Activated naive CD8-positive, alpha-beta T cell treated with anti-CD3 and anti-CD28 coated beads, Interleukin-2, amount 50 U/mL, for 16 hours (primary cell): ENCODE results near the gene COLEC12.

Source experiments
- DNase-seq: peaks from one replicate; pipeline ENCODE4 v3.0.0-alpha.2; 2020; ENCODE audit warnings: low read depth, low spot score

COLEC12 gene

DNA sequence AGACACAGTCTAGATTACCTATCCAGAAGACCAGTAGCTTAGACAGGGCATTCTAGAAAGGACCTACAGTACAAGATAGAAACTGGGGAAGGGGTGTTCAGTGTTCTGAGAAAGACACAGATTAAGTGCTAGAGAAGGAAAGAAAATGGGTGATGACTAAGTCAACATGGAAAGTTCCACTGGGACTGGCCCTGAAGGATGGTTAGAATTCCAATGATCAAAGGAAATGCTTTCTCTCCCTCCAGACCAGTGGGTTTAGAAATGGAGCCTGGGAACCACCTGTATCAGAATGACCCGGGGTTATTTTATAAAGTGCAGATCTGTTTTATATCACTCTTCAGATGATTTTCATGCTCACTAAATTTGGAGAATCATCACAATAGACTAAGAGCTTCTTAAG, 5.8 kb upstream of the COLEC12 start:
- DNase-seq = no peak

DNA sequence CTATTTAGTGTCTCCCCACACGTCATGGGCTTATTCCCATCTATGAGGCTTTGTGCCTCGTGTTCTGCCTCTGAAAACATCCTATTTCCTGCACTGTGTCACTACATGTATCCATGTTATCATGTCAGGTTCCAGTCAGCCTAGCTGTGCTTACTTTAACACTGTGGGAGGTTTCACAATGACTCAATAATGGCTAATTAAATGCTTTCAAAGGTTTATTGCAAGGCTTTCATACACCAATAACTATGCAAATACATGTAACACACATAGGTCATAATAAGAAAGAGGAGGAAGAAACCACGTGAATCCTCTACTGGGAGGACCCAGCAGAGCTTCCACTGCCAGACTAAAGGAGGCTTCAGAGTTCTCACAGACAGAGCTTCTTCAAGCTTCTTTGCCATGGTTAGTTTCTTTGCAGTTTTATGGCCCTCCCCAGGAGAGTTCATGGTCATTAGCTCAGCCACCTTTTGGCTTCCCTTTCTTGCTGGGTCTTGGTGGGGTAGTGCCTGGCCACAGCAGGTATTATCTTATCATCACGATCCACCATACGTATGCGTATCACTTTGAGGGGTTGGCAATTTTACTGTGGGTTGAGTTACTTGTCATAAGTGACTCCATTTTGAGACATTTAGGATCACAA, 5.1 kb upstream of the COLEC12 start:
- no peak for DNase-seq

DNA sequence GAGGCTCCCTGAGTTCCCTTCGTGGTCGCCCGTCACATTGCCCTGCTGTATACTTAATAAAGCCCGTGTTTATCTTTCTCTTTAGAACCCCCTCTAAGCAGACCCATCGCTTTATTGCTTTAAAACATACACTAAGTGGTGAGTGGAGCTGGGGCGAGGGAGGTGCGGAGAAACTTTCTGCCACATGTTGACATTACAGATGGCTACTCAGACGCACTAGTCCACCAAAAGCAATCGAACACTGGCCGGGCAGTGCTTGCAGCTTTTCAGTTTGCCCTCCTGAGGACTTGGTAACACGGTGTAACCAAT, 859 bp upstream of the COLEC12 start:
- no peak for DNase-seq

DNA sequence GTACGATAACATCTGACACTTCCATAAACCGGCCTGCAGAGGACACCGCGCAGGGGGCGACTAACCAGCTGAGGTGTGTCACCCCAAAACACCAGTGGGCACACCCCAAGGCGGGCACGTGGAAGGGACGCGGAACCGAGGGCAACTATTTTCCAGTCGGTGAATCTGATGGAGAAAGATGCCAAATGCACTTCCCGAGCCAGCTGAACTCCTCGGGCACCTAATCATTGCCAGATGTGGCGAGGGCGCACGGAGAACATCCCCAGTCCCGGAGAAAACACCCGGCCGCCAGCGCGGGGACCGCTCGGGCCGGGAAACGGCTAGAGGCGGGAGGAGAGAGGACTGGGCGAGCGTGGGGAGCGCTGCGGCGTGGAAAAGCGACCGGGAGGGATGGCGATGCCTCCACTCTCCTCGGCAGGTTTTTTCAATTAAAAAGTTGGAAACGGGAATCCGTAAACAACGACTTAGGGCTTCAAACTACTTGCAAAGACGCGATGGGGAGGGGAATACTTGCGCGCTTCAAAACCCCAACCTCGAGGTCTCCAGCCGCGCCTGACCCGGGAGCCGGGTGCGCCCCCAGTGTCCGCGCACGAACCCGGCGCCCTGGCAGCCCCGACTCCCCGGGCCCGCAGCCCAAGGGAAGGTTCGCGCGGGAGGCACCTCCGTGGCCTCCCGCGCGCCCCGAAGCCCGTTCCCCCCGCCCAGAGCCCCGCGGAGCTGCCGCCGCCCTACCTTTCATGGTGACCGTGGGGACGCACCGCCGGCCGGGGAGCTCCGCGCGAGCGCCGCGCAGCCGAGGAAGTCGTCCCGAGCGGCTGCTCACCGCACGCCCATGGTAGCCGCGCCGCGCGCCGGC, 497 bp downstream of the COLEC12 start:
- no peak for DNase-seq

DNA sequence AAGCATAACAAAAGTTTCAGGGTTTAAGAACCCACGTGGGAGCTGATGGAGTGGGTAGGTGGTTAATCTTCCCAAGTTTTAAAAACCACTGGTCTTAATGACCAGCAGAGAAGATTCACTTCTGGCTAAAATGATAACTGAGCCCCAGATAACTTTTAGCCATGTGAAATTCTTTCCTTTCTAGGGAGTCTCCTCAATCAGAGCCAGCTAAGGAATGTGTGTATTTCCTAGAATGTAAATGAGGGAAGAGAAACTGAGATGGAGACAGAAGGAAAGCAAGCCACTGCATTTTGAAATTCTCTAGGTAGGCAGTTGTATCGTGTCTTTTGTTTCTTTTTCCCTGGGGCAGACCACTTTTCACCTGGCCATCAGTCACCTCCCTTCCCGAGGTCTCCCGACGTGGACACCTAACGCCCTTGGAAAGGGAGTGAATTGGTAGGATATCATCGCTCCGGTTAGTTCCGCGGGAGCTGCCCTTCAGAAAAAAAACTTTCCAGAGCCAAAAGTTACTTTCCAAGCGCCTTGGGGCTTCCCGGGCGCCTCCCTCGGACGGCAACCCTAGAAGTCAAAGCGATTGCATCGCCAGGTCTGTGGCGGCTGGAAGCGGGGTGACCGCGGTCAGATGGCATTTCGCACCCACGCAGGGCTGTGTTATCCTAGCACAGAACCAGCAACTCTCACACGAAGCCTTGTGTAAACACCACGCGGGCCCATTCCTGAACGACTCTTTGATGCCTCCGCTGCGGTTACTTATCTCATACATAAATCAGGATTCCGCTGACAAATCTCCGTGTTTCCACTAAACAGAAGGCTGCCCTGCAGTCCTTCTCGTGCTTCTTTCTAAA, 1.3 kb downstream of the COLEC12 start:
- no peak for DNase-seq

DNA sequence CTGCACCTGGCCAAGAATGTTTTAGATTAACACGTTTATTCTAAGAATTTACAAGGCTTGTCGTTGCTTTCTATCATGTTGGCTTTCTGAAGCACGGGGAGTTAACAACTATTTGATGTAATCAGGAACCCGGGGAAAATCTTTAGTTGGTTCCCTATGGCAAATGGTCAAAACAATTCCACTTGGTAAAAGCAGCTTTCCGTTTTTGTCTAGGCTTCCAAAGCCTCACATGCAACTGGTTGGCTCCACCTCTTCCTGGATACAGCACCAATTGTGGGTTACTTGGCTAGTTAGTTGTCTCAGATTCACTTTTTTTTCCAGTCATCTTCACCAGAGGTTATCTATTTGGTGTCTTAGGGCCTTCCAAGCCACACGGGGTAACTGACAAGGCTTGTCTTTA, 2.8 kb downstream of the COLEC12 start:
- DNase-seq = no peak

DNA sequence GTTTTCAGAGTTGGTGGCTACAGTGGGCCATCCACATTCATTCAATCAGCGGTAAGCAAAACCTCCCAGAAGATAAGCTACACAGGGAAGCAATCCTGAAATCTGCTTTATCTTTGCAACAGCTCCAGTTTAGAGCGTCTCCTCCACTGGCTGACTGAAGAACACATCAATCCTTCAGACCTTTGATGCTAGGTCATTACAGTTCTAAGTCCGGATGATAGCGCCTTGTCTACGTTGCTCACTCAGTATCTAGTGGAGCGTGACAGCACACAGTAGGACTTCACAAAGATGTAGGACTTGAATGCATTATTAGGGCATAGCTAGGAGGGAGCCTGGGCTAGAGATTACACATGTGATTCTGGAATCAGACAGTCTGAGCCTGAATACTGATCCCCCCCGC, 5.0 kb downstream of the COLEC12 start:
- no peak for DNase-seq

DNA sequence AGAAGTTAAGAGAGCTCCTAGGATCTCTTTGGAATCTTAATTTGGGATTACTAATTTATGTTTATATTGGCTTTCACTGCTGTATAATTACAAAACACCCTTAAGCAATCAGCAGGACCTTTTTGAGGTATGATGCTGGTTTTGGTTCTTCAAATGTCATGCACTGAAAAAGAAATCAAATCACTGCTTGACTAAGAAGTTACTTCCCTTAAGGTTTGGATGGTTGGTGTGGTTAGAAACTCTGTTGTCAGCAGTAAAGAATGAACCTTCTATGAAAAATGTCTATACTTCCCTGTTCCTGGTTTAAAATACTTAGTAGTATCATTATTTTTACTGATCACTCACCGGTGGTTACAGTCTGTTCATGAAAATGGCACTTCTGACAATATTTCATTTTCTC, 5.5 kb downstream of the COLEC12 start:
- no peak for DNase-seq

DNA sequence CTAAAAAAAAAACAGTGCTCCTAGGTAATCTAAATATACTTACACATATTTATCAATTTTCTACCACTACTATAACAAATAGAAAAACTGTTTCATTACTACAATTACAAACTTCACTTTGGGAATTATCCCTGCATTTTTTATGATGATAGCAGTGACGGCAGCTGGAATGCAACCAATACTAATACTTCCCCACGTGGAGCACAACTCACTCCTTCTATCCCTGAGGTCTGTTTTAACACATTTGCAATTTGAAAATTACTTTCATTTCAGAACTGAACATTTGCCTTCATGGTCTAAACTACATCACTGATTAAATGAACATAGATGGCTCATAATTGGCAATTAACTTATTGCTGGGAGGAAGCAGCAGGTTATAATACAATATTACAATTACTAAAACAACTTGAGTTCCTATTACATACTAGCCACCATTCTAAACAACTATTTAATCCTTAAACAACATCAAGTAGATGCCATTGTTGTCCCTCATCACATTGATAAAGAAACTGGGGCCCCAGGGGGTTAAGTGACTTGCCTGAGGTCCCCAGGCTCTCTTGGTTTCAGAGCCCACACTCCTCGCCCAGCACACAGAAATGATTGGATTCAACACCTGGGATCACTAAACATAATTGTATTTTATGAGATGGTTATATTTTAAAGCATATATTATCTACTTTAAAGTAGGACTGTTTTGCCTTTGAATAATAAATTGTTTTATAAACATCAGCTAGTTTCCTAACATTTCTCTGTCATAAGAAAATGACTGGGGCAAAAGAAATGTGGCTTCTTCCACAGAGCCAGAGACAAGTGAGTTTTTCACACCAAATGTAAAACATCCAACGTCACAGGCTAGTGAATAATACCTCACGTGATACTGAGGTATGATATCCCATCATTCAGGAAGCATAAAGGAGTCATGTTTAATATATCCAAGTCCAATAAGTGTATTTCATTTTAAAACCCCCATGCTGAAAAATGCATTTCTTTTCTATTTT, 6.2 kb downstream of the COLEC12 start:
- DNase-seq = no peak

DNA sequence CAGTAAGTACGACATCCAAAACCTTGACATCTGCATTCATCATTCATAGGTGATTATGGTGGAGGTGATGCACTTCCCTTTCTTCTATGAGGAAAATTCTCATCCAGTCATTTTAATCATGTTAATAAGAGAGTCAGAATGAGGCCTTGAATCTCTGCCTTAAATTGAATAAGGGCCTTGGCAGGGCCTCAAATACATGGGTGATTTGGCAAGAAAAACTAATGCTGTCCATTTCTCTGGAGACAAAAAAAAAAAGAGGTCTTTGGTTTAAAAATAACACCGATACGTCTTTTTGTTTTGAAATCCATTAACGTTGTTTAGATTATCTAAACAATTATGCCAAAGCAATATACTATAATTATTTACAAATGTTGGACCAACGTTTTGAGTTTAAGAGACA, 8.1 kb downstream of the COLEC12 start:
- no peak for DNase-seq

DNA sequence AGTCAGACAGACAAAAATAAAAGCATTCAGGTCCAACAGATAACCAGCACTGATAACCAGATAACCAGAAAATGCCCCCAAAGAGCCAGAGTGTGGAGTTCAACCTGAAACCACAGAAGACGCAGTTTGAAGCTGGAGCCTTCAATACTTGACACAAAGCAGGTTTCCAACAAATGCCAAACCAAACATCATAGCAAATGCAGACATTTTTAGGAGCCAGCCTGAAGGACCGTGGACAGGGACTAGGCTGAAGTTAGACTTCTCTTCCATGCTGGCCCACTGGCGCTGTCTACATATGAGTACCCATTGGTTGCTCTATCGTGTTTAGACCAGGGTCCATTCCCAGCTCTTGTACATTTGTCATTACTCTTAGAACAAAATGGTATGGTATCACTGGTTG, 9.9 kb downstream of the COLEC12 start:
- no peak for DNase-seq

DNA sequence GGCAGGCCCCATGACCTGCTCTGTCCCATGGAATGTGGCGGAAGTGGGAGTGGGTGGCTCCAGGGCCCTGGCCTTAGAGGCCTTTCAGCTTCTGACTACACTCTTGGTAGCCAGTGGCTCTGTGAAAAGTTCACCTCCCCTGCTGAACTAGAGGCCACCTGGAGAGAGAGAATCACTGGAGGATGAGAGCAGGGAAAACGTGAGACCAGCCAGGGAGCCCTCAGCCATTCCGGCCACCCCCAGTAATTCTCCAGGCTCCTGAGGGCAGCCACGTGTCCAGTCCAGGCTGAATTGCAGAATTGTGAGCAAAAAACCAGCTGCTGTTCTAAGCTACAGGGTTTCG, 10.5 kb downstream of the COLEC12 start:
- DNase-seq = no peak

DNA sequence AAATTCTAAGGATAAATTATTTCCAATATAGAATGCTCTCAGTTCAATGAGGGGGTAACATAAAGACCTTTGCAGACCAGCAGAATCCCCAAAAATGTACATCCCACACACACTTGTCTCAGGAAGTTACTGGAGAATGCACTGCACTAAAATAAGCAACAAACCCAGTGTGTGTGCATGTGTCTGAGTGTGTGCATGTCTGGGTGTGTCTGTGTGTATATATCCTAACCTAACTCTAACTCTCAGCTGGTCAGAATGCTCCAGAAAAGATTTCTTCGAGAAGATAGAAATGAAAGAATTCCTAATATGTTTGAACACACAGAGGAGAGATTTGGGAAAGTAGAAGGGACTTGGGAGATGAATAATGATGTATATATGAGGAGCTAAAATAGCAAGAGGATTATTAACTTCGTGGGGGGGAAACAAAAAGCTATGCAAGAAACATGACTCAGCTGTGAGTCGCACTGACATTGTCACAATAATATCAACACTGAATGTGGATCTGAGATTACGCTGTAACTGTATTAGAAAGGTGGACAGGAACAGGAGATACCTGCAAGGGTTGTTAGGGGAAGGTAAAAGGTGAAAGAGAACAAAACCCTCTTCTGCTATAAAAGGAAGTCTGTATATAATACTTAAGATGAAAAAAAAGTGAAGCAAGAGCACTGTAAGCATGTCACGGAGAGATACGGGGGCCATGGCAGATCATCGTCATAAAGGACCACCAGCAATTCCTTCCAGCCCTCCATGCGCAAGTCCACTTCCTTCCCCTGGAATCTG, 11.1 kb downstream of the COLEC12 start:
- no peak for DNase-seq

DNA sequence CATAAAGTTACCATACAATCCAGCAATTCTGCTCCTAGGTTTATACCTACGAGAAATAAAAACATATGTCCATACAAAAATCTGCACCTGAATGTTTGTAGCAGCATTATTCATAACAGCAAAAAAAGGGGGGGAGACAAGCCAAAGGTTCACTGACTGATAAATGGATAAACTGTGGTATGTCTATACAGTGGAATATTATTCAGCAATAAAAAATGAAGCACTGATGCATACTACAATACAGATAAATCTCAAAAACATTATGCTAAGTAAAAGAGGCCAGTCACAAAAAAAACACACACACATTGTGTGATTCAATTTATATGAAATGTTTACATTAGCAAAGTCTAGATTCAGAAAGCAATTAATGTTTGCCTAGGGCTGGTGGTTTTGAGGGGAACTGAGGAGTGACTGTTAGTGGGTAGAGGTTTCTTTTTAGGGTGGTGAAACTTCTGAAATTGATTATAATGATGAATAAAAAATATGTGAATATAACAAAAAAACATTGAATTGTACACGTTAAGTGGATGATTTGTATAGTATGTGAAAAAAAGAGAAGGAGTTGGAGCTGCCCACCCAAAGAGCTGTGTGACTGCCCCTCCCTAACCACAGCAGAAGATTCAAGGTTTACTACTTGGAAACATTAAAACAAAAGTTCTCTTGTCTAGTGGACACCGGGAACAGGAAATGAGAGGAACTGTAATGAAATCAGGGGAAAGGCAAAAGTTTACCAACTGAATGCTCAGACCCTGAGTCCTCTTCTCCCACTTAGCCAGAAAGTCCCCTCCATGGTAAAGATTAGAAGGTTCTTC, 13.4 kb downstream of the COLEC12 start:
- DNase-seq = no peak

DNA sequence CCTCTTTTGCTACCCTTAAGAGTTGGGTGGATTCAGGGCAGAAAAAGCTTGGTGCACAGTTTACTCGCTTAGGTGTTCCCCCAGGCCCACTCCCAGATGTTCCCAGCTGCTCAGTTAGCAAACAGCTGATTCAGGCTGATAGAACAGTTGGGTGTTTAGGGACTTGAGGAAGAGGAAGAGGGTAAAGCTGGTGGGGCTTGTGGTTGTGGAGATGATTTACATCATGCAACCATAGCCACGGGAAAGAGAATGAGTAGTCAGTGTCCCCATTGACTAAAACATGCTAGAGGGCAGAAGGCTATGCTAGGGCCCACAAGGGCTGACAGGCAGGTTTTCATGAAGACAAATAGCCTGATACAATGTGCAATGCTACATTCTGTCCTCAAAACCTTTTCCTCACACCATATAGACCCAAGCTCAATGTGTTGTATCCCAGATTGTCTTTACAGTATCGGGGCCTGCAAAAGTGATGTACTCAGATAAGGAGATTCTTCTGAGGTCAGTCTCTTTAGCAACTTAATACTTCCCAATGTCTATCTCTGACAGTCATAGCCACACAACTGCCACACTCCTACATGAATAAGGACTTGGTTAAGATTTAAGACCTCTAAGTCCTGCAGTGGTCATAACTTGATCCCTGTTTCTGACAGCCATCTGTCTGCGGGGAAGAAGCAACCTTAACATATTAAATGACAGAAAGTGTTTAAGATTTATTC, 15.6 kb downstream of the COLEC12 start:
- DNase-seq = no peak

DNA sequence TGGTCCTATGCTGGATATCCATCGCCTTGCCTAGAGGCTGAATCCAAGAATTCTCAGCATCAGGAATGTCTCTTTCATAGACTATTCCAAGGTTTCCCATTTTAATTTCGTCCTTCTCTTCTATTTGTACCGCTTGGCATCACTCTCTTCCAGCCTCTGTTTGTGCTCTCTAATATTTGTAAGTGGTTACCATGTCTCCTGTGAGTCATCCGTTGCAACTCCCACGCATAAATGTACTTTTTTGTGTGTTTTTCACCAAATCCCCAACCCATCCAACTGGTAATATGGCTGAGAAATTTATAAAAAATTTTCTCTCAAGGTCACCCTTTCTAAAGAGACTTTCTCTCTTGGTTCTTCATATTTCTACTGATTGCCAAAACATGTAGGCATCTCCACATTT, 21.8 kb downstream of the COLEC12 start:
- DNase-seq = no peak

DNA sequence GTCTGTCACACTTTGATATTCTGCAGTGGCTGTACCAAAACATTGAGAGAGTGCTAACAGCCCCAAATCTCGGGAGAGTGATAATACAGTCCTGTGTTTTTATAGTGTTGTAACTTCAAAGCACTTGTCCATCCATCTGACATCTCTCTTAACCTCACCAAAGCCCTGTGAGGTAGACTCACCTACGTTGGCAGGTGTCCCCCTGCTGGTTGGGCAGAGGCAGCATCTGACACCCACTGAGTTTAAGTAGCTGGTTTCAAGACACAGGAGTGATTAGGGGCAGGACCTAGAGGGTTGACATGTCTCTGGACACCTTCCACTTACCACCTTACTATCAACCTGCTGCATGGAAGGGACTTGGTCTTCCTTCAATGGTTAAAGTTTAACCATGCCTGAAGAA, 22.9 kb downstream of the COLEC12 start:
- DNase-seq = no peak

DNA sequence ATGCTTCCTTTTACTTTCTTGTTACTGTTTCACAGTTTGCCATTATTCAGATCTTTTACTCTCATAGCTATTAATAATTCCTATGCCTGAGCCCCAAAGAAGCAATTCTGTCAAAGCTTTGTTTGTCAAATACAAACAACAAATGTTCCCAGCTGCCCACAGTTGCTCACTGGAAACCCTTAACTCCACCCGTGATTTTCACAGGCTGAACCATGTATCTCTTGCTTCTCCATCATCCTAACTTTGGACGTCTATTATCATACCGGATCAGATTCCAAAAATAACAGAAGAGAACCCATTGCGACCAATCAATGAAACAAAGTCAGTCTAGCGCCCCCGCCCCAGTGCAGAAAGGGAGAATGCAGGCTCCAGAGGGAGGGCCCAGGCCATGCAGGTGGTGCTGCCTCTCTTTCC, 24.2 kb downstream of the COLEC12 start:
- DNase-seq = no peak
